SKM-1 treated with dmso at 0.1 percent for 144 hours (cell line): ENCODE measurements around the gene PLD1.
"Not testable (repeated sequence)": the region's sequence is repeated elsewhere in the genome, so short reads cannot be mapped to it uniquely, and the experiment has no call there.

Experiments
- DNase-seq: peaks from one replicate; lab custom pipeline; 2025; ENCODE audit not compliant: unreplicated experiment; lab: John Stamatoyannopoulos, UW

Gene PLD1

GRCh38 chr3:171815973-171816595 lies 5.8 kb upstream of the PLD1 start:
- no peak for DNase-seq

GRCh38 chr3:171814662-171815061 lies 4.4 kb upstream of the PLD1 start:
- DNase-seq = not testable (repeated sequence)

DNA sequence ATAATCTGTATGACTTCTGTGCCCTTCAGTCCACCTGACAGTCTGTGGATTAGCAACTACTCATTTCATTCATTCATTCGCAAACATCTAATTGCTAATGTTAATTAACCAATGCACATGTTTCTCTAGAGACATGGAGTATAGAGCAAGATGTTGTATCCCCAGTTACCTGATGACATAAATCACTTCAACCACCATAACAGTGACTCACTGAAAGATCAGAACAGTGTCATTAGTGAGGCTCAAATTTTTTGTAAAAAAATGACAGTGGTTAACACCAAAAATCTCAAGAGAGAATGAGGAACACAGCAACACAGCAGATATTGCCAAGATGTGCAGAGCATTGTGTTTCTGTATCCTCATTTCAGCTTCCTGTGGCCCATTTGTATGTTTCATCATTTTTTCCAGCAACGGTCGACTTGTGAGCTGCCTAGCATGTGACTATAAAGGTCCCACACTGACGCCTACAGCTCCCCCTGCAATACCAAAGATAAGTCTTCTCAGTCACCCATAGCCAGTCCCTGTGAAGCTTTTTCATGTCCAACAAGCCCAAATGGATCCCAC lies 3.7 kb upstream of the PLD1 start:
- DNase-seq = peak; percentile 99

DNA sequence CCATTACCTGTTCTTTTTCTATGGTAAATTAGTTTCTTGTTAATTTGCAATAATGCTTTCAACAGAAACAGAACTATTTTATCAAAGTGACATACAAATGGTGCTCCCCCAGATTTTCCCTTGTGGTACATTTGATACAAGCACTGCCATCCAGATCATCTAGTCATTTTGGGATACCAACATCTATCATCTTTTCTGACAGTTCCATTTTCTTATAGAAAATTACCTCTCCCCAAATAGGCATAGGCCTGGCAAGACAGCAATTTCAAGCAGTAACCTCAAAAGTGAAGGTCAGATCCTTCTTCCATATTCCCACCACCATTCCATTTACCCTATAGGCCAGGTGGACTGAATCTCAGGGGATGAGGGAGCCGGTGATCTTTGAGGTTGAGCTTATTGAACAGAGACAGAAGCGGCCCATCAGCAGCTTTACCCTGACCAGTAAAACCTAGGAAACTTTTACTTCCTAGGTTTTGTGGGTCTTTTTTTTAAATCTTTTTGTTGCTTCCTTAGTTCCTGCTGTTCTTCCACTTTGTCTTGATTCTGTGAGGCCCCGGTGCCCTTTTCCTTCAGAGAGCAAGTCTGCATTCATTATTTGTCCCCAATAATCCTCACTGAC lies 3.1 kb upstream of the PLD1 start:
- DNase-seq = no peak

DNA sequence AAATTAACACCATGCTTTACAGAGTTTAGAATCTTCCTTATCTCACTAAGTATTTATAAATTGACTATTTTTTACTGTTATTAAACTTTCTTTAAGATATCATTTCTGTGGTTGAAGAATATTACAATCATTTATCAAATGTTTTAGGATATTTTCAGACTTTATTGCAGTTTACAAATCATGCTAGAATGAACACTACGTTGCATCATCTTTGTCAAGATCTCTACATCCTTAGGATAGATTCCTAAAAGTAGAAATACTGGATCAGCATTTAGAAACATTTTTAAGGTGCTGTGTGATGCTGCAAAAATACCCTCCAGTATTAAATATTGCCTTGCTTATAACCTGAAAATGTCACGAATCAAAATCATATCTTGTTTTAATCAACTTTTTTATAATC lies 2.5 kb upstream of the PLD1 start:
- DNase-seq = no peak

GRCh38 chr3:171811913-171812335 lies 1.6 kb upstream of the PLD1 start:
- no peak for DNase-seq

DNA sequence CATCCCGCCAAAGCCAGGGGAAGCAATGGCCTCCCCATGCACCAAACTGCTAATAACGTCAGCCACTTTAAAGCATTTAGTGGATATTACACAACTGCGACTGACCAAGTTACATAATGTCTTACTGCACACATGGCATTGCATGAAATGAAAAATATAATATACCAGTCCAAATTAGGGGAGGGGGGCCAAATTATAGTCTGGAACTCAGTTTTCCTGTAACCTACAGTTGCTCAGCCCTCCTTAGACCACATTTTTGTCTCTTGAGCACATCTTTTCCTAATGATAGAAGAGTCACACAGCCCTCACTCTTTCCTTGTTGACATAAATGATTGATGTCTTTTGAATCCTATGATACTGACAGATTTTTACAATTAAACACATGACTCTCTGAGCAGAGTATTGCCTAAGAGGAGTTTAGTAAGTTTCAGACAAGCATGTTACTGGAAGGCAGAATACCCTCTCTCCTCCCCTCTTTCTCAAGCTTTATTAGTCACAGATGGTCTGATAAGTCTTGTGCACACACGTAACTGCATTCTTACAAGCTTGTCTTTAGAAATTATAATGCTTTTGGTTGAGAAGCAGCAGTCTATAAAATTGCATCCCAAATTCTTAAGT lies 1.1 kb upstream of the PLD1 start:
- peak; percentile 82 for DNase-seq

DNA sequence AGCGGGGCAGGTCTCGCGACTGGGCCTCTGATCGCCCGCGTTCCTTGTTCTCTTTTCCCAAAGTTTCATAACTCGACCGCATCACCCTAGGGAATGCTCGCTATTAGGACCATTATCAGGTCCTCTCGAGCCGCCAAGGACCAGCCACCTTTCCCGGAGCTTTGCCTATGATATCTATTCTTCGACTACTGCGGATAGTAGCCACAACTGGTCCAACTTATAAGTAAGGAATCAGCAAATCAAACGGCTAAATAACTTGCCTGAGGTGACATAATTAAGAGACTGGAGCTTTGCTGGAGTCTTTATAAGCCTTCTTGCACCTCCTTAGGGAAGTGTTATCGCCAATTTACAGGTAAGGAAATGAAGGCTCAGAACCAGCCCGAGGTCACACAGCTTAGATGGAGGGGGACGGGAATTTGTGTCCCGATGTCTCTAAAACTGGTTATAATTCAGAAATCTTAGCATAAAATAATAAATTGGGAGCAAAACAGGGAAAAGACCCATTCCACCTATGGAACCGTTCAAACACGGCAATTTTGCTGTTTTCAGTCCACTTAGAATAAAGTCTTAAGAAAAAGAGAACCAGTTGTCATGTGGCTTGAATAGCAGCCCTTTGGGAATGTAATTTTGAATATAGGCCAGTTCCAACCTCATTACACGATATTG lies 479 bp upstream of the PLD1 start:
- no peak for DNase-seq

- peak; percentile 63 for DNase-seq
Measured at GRCh38 chr3:171809611-171809860, 747 bp downstream of the PLD1 start.

DNA sequence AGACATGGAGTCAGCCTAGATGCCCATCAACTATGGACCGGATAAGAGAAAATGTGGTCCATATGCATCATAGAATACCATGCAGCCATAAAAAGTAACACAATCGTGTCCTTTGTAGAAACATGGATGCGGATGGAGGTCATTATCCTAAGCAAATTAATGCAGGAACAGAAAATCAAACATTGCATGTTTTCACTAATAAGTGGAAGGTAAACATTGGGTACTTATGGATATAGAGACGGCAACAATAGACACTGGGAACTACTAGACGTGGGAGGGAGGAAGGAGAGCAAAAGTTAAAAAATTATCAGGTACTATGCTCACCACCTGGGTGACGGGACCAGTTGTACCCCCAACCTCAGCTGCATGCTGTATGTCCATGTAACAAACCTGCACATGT lies 2.5 kb downstream of the PLD1 start:
- no peak for DNase-seq

DNA sequence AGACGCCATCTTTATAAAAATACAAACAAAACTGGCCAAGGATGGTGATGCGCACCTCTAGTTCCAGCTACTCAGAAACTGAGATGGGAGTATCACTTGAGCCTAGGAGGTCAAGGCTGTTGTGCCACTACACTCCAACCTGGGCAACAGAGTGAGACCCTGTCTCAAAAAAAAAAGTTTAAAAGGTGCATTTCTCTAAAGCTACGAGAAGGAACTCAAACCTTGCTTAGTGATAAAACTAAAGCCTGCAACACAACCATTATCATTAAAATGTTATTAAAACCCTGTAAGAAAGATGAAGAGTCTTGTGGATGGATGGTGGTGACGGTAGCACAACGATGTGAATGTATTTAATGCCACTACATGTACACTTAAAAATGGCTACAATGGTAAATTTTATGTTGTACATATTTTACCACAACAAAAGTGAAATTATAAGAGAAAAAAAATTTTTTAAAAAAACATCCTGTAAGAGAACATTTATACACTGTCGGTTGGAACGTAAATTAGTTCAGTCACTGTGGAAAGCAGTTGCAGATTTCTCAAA lies 3.1 kb downstream of the PLD1 start:
- DNase-seq = no peak

DNA sequence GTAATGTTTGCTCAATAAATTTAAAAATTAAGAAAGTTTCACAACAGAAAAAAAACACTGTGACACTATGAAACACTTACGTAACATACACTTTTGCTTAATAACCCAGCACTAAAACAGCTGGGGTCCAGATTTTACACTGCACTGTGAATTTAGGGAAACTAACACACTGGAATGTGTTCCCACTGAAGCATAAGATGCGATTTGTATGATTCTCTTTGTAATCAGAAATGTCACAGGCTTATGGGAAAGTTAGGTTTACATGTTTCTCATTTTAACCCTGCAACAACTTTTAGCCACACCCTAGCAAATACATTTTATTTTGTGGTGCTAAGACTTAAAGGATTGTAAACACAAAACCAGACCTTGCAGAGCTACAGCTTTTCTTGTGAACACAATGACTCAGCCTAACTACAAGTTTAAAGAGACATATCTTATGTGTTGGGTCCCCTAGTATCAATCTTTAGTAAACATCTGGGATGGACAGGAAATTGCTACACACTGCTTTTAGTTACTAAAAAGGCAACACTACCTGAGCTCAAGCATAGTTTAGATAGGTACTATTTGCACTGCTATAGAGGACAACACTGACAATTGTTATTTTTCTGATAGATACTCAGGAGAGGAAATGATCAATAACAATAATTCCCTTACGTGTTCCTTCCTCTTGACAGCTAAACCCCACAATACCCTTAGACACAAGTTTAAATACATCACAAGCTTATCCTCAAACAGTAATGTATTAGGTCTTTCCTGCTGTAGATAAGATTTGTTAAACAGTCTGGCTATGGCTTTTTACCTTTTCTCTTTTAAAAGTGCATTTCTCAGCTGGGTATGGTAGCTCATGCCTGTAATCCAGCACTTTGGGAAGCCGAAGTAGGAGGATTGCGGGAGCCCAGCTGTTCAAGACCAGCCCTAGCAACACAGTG lies 3.8 kb downstream of the PLD1 start:
- DNase-seq = peak; percentile 28

DNA sequence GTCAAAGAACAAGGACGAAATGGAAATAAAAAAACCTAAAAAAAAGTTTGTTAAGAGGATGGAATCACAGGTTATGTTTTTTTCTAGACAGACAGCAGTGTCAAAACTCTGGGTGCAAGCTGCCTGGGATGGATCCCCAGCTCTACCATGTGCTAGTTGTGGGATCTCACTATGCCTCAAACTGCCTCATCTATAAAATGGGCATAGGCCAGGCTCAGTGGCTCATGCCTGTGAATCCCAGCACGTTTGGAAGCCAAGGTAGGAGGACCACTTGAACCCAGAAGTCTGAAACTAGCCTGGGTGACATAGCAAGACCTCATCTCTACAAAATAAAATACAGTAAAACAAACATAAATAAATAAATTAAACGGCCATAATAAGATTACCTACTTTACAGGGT lies 4.6 kb downstream of the PLD1 start:
- DNase-seq = no peak

GRCh38 chr3:171804618-171805389 lies 5.5 kb downstream of the PLD1 start:
- DNase-seq = no peak

- peak; percentile 72 for DNase-seq
Measured at GRCh38 chr3:171803044-171803443, 7.2 kb downstream of the PLD1 start.

GRCh38 chr3:171802590-171802956 lies 7.7 kb downstream of the PLD1 start:
- DNase-seq = no peak

- DNase-seq = no peak
Measured at GRCh38 chr3:171801738-171802589, 8.3 kb downstream of the PLD1 start.

DNA sequence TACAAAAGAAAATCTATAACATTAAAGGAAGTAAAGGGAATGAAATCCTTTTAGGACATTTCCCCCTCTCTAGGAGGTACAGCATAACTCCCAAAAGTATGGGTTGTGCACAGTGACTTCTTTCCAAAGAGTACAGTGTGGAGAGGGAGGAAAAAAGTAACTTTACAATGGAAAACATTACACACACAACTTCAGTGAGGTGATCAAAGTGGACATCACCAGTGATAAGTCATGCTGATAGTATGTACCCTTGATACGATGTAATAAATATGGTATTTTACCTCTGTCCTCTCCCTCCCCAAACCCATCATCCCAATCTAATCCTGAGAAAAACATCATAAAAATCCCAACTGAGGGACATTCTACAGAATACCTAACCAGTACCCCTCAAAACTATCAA lies 10.8 kb downstream of the PLD1 start:
- no peak for DNase-seq

GRCh38 chr3:171797873-171798272 lies 12.4 kb downstream of the PLD1 start:
- no peak for DNase-seq
